Osteocyte (in vitro differentiated cells): ENCODE results near the gene ZNF217. TPM values are rescaled to one million over a fixed set of nuclear protein-coding genes. Genes with fewer than 3 reads are reported as not detected.
"Not testable (repeated sequence)": the region's sequence is repeated elsewhere in the genome, so short reads cannot be mapped to it uniquely, and the experiment has no call there.

Source experiments
- DNase-seq: peaks from one replicate; pipeline ENCODE4 v3.0.0; 2021; ENCODE audit warnings: mixed read lengths; ENCODE audit not compliant: unreplicated experiment; ENCODE audit errors: extremely low spot score
- H3K27ac Mint-ChIP-seq: one replicate; pipeline ENCODE4 v1.8.0; 2021; ENCODE audit warnings: mild to moderate bottlenecking, mixed read lengths; ENCODE audit not compliant: unreplicated experiment
- H3K27me3 Mint-ChIP-seq: one replicate; pipeline ENCODE4 v1.8.0; 2021; ENCODE audit warnings: mixed read lengths; ENCODE audit not compliant: unreplicated experiment
- H3K36me3 Mint-ChIP-seq: one replicate; pipeline ENCODE4 v1.8.0; 2021; ENCODE audit warnings: mixed read lengths; ENCODE audit not compliant: unreplicated experiment
- H3K4me1 Mint-ChIP-seq: one replicate; pipeline ENCODE4 v1.8.0; 2021; ENCODE audit warnings: mixed read lengths; ENCODE audit not compliant: unreplicated experiment
- H3K4me3 Mint-ChIP-seq: one replicate; pipeline ENCODE4 v1.8.0; 2021; ENCODE audit warnings: mild to moderate bottlenecking, moderate library complexity, mixed read lengths; ENCODE audit not compliant: unreplicated experiment
- H3K9me3 Mint-ChIP-seq: one replicate; pipeline ENCODE4 v1.8.0; 2021; ENCODE audit warnings: mixed read lengths; ENCODE audit not compliant: unreplicated experiment
- total RNA-seq: library from RNA; stranded (reverse); gene quantifications from 2 replicates; pipeline ENCODE4 v1.2.1, GENCODE V29; 2021
- TF ChIP-seq, protein P1 (sequence below): fragments of 200-600 bp; sonication (generic); IDR thresholded peaks from 2 replicates; pipeline ENCODE4 v1.5.0; 2021; ENCODE audit warnings: antibody characterized with exemption, mild to moderate bottlenecking, moderate library complexity

ZNF217 gene
- total RNA-seq, 1 donor from 2014 or later, result 44.3 TPM

DNA sequence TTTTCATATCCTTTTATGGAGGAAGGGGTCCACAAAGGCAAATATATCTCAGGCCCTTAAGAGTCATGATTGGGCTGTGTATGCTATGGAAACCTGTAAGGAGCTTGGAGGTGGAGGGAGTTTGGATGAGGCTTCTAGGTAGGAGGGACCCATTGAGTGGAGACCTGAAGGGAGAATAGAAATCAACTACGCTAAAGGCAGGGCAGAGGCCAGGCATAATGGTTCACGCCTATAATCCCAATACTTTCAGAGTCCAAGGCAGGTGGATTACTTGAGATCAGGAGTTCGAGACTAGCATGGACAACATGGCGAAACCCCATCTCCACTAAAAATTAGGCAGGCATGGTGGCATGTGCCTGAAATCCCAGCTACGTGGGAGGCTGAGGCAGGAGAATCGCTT lies 34.4 kb upstream of the ZNF217 start:
- H3K9me3 Mint-ChIP-seq, result no peaks in the 10 kb centered on the region
- no peaks in the 10 kb centered on the region for H3K36me3 Mint-ChIP-seq
- H3K4me3 Mint-ChIP-seq, result no peak overlapping the region
- no peak overlapping the region for H3K27ac Mint-ChIP-seq
- no peak for DNase-seq
- no peaks in the 10 kb centered on the region for H3K27me3 Mint-ChIP-seq
- H3K4me1 Mint-ChIP-seq, result peaks cover 12% of the 10 kb centered on the region
- TF ChIP-seq, protein P1, sequence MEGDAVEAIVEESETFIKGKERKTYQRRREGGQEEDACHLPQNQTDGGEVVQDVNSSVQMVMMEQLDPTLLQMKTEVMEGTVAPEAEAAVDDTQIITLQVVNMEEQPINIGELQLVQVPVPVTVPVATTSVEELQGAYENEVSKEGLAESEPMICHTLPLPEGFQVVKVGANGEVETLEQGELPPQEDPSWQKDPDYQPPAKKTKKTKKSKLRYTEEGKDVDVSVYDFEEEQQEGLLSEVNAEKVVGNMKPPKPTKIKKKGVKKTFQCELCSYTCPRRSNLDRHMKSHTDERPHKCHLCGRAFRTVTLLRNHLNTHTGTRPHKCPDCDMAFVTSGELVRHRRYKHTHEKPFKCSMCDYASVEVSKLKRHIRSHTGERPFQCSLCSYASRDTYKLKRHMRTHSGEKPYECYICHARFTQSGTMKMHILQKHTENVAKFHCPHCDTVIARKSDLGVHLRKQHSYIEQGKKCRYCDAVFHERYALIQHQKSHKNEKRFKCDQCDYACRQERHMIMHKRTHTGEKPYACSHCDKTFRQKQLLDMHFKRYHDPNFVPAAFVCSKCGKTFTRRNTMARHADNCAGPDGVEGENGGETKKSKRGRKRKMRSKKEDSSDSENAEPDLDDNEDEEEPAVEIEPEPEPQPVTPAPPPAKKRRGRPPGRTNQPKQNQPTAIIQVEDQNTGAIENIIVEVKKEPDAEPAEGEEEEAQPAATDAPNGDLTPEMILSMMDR, result no peak

DNA sequence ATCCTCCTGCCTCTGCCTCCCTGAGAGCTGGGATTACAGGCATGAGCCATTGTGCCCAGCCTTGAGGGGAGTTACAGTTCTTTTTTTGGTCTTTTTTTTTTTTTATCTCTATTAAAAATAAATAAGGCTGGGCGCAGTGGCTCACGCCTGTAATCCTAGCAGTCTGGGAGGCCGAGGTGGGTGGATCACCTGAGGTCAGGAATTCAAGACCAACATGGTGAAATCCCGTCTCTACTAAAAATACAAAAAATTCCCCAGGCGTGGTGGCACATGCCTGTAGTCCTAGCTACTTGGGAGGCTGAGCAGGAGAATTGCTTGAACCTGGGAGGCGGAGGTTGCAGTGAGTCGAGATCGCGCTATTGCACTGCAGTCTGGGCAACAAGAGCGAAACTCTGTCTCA lies 33.4 kb upstream of the ZNF217 start:
- not testable (repeated sequence) for DNase-seq, H3K9me3 Mint-ChIP-seq, H3K36me3 Mint-ChIP-seq, H3K27ac Mint-ChIP-seq, H3K4me3 Mint-ChIP-seq, H3K27me3 Mint-ChIP-seq
- peaks cover 23% of the 10 kb centered on the region for H3K4me1 Mint-ChIP-seq

DNA sequence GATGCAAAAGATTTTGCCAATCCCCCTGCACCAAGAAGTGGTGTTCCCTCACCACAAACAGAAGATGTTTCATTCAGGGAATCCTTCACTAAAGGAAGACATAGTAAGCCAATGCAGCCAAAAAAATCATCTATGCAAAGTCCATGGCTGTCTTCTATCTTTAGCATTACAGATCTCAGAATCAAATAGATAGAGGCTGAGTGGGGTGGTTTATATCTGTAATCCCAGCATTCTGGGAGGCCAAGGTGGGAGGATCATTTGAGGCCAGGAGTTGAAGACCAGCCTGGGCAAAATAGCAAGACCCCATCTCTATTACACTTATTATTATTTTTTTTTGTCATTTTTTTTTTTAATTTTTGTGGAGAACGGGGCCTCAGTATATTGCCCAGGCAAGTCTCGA lies 32.9 kb upstream of the ZNF217 start:
- Mint-ChIP-seq H3K36me3 (no peaks in the 10 kb centered on the region), H3K4me3 (no peak overlapping the region), H3K4me1 (peaks cover 27% of the 10 kb centered on the region), H3K27me3 (no peaks in the 10 kb centered on the region), H3K27ac (no peak overlapping the region), H3K9me3 (no peaks in the 10 kb centered on the region)
- no peak for DNase-seq
- TF ChIP-seq, protein P1, result no peak

DNA sequence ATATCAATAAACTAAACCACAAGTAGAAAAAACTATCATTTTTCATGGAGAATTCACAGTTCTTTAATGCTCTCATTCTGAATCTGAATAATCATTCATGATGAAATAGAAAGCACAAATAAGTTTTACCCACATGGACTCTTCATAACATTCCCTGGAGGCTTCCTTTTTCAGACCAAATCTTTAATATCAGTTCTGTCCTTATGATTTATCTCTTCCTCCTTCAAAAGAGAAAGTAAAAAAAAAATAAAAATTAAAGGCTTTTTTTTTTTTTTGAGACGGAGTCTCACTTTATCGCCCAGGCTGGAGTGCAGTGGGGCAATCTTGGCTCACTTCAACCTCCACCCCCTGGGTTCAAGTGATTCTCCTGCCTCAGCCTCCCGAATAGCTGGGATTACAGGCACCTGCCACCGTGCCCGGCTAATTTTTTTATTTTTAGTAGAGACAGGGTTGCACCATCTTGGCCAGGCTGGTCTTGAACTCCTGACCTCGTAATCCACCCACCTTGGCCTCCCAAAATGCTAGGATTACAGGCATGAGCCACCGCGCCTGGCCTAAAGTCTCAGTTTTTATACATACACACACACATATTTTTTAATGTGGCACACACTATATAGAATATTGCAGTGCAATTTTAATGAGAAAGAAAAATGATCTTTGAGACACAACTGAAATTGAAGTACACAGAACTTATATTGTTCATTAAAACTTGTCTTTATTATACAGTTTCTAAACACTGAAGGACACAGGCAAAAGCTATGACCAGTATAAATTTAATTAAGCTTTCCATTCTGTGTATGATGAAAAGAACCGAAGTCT lies 31.9 kb upstream of the ZNF217 start:
- H3K27ac Mint-ChIP-seq, result no peak overlapping the region
- TF ChIP-seq, protein P1, result no peak
- H3K9me3 Mint-ChIP-seq, result no peaks in the 10 kb centered on the region
- no peak for DNase-seq
- H3K4me1 Mint-ChIP-seq, result peaks cover 32% of the 10 kb centered on the region
- no peaks in the 10 kb centered on the region for H3K27me3 Mint-ChIP-seq
- H3K4me3 Mint-ChIP-seq, result no peak overlapping the region
- no peaks in the 10 kb centered on the region for H3K36me3 Mint-ChIP-seq

DNA sequence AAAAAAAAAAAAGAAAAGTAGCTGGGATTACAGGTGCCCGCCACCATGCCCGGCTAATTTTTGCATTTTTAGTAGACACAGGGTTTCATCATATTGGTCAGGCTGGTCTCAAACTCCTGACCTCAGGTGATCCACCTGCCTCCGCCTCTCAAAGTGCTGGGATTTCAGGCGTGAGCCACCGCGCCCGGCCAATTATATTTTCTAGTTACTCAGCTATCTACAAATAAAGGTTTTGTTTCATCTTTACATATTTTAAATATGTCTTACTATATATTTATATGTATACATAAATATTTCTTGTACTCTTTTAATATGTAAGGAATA lies 31.2 kb upstream of the ZNF217 start:
- H3K4me3 Mint-ChIP-seq, DNase-seq, H3K36me3 Mint-ChIP-seq, H3K27ac Mint-ChIP-seq, H3K9me3 Mint-ChIP-seq, H3K27me3 Mint-ChIP-seq: not testable (repeated sequence)
- peaks cover 32% of the 10 kb centered on the region for H3K4me1 Mint-ChIP-seq

DNA sequence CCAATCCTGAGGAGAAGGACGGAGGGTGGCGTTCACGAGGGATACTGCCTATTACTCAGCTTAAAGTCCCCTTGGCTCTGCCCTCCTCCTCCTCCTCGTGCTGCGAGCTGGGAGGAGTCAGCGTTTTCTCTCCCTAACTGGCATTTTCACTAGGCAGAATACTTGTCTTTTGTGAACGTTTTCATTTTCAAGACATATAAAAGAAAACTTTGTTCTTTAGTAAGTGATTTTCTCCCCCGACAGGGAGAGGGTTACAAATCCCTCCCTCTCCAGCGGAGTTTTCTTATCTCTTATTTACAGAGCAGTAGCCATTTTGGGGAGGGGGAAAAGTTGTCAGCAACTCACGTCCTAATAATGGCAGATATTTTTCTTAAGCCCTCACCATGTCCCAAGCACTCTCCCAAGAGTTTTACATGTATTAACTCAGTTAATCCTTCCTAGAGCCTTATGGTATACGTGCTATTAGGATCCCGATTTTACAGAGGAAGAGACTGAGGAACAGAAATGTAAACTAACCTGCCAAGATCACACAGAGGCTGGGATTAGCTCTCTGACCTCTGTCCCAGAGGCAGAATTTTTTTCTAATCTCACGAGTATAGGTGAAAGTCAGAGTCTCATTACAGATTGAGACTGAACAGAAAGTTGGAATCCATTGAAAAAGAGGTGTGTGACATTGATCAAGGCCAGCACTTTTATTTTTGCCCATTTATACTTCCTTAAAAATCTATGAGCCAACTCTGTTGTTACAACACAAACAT lies 30.0 kb upstream of the ZNF217 start:
- TF ChIP-seq, protein P1, result no peak
- H3K9me3 Mint-ChIP-seq, result no peaks in the 10 kb centered on the region
- H3K4me3 Mint-ChIP-seq, result peak overlapping the region; percentile 70
- H3K36me3 Mint-ChIP-seq, result no peaks in the 10 kb centered on the region
- peak overlapping the region; percentile 98 for H3K27ac Mint-ChIP-seq
- no peak for DNase-seq
- peaks cover 35% of the 10 kb centered on the region for H3K4me1 Mint-ChIP-seq
- H3K27me3 Mint-ChIP-seq, result no peaks in the 10 kb centered on the region
